ENCODE results near the gene SALL2.

DNA sequence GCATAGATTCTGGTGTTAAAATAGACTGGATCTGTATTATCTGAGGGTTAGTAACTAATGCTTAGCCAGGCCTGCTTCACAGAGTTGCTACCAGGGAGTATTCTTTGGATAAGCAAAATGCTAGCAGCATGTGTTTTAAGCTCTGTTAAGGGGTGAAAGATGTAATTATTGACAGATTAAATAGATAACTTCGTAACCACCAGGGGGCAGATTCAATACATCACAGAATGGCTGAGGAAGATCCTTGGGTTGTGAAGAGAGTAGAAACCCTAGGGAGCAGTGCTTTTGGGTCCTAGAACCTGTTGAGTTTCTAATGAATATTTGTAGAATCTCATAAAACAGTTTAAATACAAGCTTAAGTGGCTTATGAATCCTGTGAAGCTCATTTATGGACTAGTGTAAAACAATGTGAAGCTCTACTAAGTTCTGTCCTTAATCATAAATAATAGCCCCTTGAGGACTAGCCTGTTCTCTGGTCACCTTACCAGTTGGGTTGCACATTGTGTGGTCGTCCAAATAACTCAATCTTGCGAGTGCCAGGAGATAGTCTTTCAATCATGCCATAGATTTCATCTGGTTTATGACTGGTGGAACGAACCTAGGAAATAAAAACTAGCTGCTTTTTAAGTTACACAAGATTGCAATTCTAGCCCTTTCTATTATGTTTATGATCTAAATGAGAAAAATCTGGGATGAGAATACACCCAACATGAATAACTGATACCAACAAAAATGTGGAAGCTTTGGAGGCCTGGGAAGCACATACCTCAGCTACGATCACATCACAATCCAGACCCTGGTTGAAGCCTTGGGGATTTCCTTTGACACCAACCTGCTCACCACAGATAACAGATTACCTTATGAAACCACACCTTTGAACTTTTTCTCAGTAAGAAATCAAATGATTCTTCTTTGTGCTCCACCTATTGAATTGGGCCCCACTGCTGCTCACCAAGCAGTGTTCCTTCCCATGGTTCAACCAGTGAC is 27.3 kb downstream of the SALL2 start:
- TF ChIP-seq EZH2 (IDR thresholded peaks at IDR 0.05; ENCODE audit: borderline replicate concordance, low read depth, low read length, severe bottlenecking): no peak
- TF ChIP-seq, protein P1, sequence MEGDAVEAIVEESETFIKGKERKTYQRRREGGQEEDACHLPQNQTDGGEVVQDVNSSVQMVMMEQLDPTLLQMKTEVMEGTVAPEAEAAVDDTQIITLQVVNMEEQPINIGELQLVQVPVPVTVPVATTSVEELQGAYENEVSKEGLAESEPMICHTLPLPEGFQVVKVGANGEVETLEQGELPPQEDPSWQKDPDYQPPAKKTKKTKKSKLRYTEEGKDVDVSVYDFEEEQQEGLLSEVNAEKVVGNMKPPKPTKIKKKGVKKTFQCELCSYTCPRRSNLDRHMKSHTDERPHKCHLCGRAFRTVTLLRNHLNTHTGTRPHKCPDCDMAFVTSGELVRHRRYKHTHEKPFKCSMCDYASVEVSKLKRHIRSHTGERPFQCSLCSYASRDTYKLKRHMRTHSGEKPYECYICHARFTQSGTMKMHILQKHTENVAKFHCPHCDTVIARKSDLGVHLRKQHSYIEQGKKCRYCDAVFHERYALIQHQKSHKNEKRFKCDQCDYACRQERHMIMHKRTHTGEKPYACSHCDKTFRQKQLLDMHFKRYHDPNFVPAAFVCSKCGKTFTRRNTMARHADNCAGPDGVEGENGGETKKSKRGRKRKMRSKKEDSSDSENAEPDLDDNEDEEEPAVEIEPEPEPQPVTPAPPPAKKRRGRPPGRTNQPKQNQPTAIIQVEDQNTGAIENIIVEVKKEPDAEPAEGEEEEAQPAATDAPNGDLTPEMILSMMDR (IDR thresholded peaks at IDR 0.05; ENCODE audit: borderline replicate concordance, extremely low read depth, low read length, poor library complexity, severe bottlenecking): peak; percentile 66
